GM12878 (cell line): Measurements from ENCODE around the gene GSKIP. TPM values are rescaled to one million over a fixed set of nuclear protein-coding genes. Genes with fewer than 3 reads are reported as not detected.

ENCODE experiments used
- ATAC-seq: fragments of 200-7000 bp; cut with Tn5 transposase; 3 replicates; pipeline ENCODE4 v1.9.1; 2020; ENCODE audit warnings: mild to moderate bottlenecking, moderate library complexity
- BruUV-seq: library from RNA; stranded (reverse); fragments of 400-500 nt; replicated peaks from 2 replicates; lab custom pipeline; 2021; lab: Mats Ljungman, UMichigan
- CTCF ChIA-PET: fragments of 300-600 bp; sonication (Branson Sonifier 250); formaldehyde crosslinking; extraction: SDS; loops from one replicate; lab custom pipeline; 2021; ENCODE audit warnings: inconsistent platforms; lab: Yijun Ruan, JAX
- POLR2A ChIA-PET: fragments of 350-600 bp; formaldehyde crosslinking; extraction: SDS; loops from one replicate; lab custom pipeline; 2021; ENCODE audit warnings: inconsistent platforms; lab: Charles Lee
- RAD21 ChIA-PET: fragments of 300-600 bp; sonication (Branson Sonifier 250); formaldehyde crosslinking; loops from one replicate; lab custom pipeline; 2023; ENCODE audit warnings: antibody characterized with exemption; ENCODE audit not compliant: unreplicated experiment; lab: Charles Lee
- SMC1A ChIA-PET: fragments of 300-600 bp; sonication (Branson Sonifier 250); formaldehyde crosslinking; loops from one replicate; lab custom pipeline; 2023; ENCODE audit not compliant: unreplicated experiment, uncharacterized antibody; lab: Charles Lee
- DNase-seq: peaks from one replicate; pipeline ENCODE4 v3.0.0-alpha.2; 2011; ENCODE audit warnings: low read depth, low spot score
- FAIRE-seq: peaks from 3 replicates; lab custom pipeline; 2011; peaks lifted over from hg19 to GRCh38; lab: Jason Lieb, UNC
- H2AFZ ChIP-seq: 2 replicates; pipeline ENCODE4 v1.6.0; 2011; ENCODE audit warnings: low read depth, low read length, control low read depth; ENCODE audit not compliant: control insufficient read depth
- H3K27ac ChIP-seq: 2 replicates; pipeline ENCODE4 v1.5.1; 2011; ENCODE audit warnings: control low read depth; ENCODE audit not compliant: control insufficient read depth, insufficient read depth
- H3K27me3 ChIP-seq, 2 experiments: replicated peaks in 1 of 2; 2 replicates each; pipeline versions ENCODE4 v1.6.0 to v1.6.1; 2011; ENCODE audit warnings: low read length in 1 of 2; ENCODE audit not compliant: control insufficient read depth in 2 of 2, insufficient read depth in 2 of 2
- H3K36me3 ChIP-seq, 2 experiments: 2 replicates each; pipeline ENCODE4 v1.5.1; 2011; ENCODE audit warnings: low read length in 1 of 2; ENCODE audit not compliant: control insufficient read depth in 2 of 2, insufficient read depth in 2 of 2
- H3K4me1 ChIP-seq: 2 replicates; pipeline ENCODE4 v1.6.1; 2011; ENCODE audit warnings: mild to moderate bottlenecking, low read length, moderate library complexity, mixed read lengths; ENCODE audit not compliant: control insufficient read depth, insufficient read depth
- H3K4me2 ChIP-seq: 2 replicates; pipeline ENCODE4 v1.6.0; 2011; ENCODE audit warnings: control low read depth; ENCODE audit not compliant: control insufficient read depth, insufficient read depth
- H3K4me3 ChIP-seq: fragments of 200-600 bp; sonication (generic); 2 replicates; pipeline ENCODE4 v1.5.1; 2016
- H3K79me2 ChIP-seq: 2 replicates; pipeline ENCODE4 v1.6.0; 2011; ENCODE audit warnings: low read length; ENCODE audit not compliant: control insufficient read depth, insufficient read depth
- H3K9ac ChIP-seq: 2 replicates; pipeline ENCODE4 v1.8.0; 2011; ENCODE audit warnings: low read length, control low read depth, mixed read lengths; ENCODE audit not compliant: control insufficient read depth, insufficient read depth
- H3K9me3 ChIP-seq: replicated peaks from 3 replicates; pipeline ENCODE4 v1.5.1; 2011; ENCODE audit warnings: mild to moderate bottlenecking, low read length; ENCODE audit not compliant: control insufficient read depth, insufficient read depth
- H4K20me1 ChIP-seq: 2 replicates; pipeline ENCODE4 v1.6.0; 2011; ENCODE audit not compliant: control insufficient read depth, insufficient read depth
- BCLAF1 ChIP-seq: fragments of 450-650 bp; IDR thresholded peaks from 2 replicates; pipeline ENCODE4 v1.6.1; 2017; ENCODE audit warnings: antibody characterized with exemption, mild to moderate bottlenecking, moderate library complexity
- CHD4 ChIP-seq: fragments of 200-600 bp; sonication (generic); IDR thresholded peaks from 2 replicates; pipeline ENCODE4 v1.6.1; 2016; ENCODE audit warnings: mild to moderate bottlenecking
- NR2C2 ChIP-seq: IDR thresholded peaks from 2 replicates; pipeline ENCODE4 v1.6.1; 2011; ENCODE audit warnings: borderline replicate concordance, low read depth; ENCODE audit not compliant: control insufficient read depth, insufficient read length
- SIN3A ChIP-seq: IDR thresholded peaks from 2 replicates; pipeline ENCODE4 v1.6.1; 2012; ENCODE audit warnings: low read depth, low read length, improper control_type of control experiment
- SKIL ChIP-seq: fragments of 450-650 bp; IDR thresholded peaks from 2 replicates; pipeline ENCODE4 v1.6.1; 2017; ENCODE audit warnings: mild to moderate bottlenecking, low read depth, inconsistent platforms; ENCODE audit not compliant: poor library complexity, severe bottlenecking
- SRF ChIP-seq, 2 experiments: IDR thresholded peaks; 2 replicates each; pipeline ENCODE4 v1.6.1; 2011; ENCODE audit warnings: low read depth in 2 of 2, low read length in 2 of 2, mild to moderate bottlenecking in 1 of 2, moderate library complexity in 1 of 2
- WGBS: methylation state at CpG from one replicate; pipeline ENCODE4 v1.1.6; 2016; ENCODE audit warnings: low lambda C conversion rate; ENCODE audit not compliant: insufficient replicate concordance, insufficient coverage; ENCODE audit errors: missing lambda C conversion rate; 5-methylcytosine and 5-hydroxymethylcytosine counted together
- in situ Hi-C: fragments of 300-500 bp; cut with MboI; formaldehyde crosslinking; loops from 9 replicates; pipeline ENCODE4 v1.14.3; 2018; ENCODE audit warnings: mixed read lengths
- intact Hi-C: fragments of 100-400 bp; cut with micrococcal nuclease; formaldehyde crosslinking; loops from one replicate; pipeline ENCODE4 v1.14.2; 2022; ENCODE audit not compliant: unreplicated experiment
- polyA plus RNA-seq, 11 experiments: library from polyadenylated mRNA; depleted of rRNA in 4 of 11; unstranded in 6 of 11; stranded (reverse) in 5 of 11; fragments of >200 nt; fragmentation: Nextera tagmentation in 4 of 11; fragmentation: Illumina TruSeq in 1 of 11; extraction: Ambion mirVana in 4 of 11; extraction: Trizol in 1 of 11; gene quantifications; 1 replicate in 1 of 11; 2 replicates in 10 of 11; pipeline versions ENCODE4 v1.2.1 to v1.2.3, GENCODE V29; 2011 to 2016; ENCODE audit warnings: inconsistent platforms in 2 of 11, missing spikeins in 2 of 11, low read depth in 1 of 11
- total RNA-seq, 4 experiments: library from RNA; depleted of rRNA in 3 of 4; stranded (reverse); fragments of >200 nt in 3 of 4; fragmentation: Illumina TruSeq in 1 of 4; extraction: Trizol in 1 of 4; gene quantifications; 2 replicates each; pipeline versions ENCODE4 v1.2.1 to v1.2.3, GENCODE V29; 2013 to 2021
- TF ChIP-seq, protein P1 (sequence below): IDR thresholded peaks from 2 replicates; pipeline ENCODE4 v1.6.1; 2011; ENCODE audit warnings: low read depth, low read length, improper control_type of control experiment, borderline replicate concordance
- TF ChIP-seq, protein P2 (sequence below): fragments of 450-650 bp; IDR thresholded peaks from 2 replicates; pipeline ENCODE4 v1.6.1; 2017; ENCODE audit warnings: borderline replicate concordance

Gene GSKIP
- total and polyA plus RNA-seq, 10 of the 15 experiments (the other 5 are each of a cell fraction or from before 2014, with no cell fraction given) = 15.4 to 75.2 (median 26.1) TPM

DNA sequence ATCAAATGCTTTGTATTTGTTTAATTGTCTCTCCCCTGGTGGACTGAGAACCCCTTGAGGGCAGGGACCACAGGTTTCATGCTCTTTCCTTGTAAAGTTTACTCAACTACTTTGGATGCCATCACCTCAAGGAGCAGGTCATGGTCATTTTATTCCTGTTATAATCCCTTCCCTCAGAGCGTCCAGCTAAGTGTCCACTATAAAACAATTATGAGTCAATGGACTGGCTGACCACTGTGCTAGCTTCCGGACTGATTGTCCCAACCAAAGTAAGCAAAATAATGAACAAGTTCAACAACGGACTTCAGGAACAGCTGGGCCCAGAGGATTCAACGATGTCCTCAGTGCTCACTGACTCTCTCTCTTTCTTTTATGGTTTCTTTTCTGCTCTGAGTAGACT lies 46.8 kb downstream of the GSKIP start:
- no peak for DNase-seq
- Histone ChIP-seq H3K27ac (no peak overlapping the region), H3K4me2 (no peak overlapping the region), H3K4me3 (no peak overlapping the region), H3K79me2 (no peaks in the 10 kb centered on the region), H4K20me1 (no peaks in the 10 kb centered on the region), H3K9me3 (no peaks in the 10 kb centered on the region), H3K9ac (no peak overlapping the region), H3K36me3 (no peaks in the 10 kb centered on the region), H3K4me1 (no peaks in the 10 kb centered on the region), H2AFZ (no peak overlapping the region), H3K27me3 (no peaks in the 10 kb centered on the region)
- ChIA-PET POLR2A (no interaction called here), RAD21 (interaction anchor here (1.1 kb wide), 1 partner anchor 12 kb away, joined by 3 read pairs; no protein-coding TSS in a partner anchor), SMC1A (no interaction called here), CTCF (interaction anchor here (1.3 kb wide), 1 partner anchor 333 kb away, joined by 4 read pairs; no protein-coding TSS in a partner anchor)
- no TSS peak for BruUV-seq
- WGBS = 55% methylated on average over 4 of the region's 4 CpGs
- in situ Hi-C loops = no loop called here
- ATAC-seq = no peak
- intact Hi-C loops = no loop called here
- no peak for FAIRE-seq
- TF ChIP-seq BCLAF1 (no peak), NR2C2 (no peak), CHD4 (no peak), SIN3A (no peak), SRF (IDR thresholded peaks at IDR 0.05; ENCODE audit: low read depth in 2 of 2, low read length in 2 of 2) (no peak), SKIL (no peak)
- TF ChIP-seq, protein P1, sequence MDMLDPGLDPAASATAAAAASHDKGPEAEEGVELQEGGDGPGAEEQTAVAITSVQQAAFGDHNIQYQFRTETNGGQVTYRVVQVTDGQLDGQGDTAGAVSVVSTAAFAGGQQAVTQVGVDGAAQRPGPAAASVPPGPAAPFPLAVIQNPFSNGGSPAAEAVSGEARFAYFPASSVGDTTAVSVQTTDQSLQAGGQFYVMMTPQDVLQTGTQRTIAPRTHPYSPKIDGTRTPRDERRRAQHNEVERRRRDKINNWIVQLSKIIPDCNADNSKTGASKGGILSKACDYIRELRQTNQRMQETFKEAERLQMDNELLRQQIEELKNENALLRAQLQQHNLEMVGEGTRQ = no peak
- TF ChIP-seq, protein P2, sequence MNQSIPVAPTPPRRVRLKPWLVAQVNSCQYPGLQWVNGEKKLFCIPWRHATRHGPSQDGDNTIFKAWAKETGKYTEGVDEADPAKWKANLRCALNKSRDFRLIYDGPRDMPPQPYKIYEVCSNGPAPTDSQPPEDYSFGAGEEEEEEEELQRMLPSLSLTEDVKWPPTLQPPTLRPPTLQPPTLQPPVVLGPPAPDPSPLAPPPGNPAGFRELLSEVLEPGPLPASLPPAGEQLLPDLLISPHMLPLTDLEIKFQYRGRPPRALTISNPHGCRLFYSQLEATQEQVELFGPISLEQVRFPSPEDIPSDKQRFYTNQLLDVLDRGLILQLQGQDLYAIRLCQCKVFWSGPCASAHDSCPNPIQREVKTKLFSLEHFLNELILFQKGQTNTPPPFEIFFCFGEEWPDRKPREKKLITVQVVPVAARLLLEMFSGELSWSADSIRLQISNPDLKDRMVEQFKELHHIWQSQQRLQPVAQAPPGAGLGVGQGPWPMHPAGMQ = no peak
